Measurements from ENCODE around the gene CMC2. TPM values are rescaled to one million over a fixed set of nuclear protein-coding genes. Genes with fewer than 3 reads are reported as not detected.

The CMC2 gene
- total and polyA plus RNA-seq, 2 of the 8 experiments (the other 6 are each of a cell fraction or from before 2014, with no cell fraction given) = 66.6 to 116 TPM

DNA sequence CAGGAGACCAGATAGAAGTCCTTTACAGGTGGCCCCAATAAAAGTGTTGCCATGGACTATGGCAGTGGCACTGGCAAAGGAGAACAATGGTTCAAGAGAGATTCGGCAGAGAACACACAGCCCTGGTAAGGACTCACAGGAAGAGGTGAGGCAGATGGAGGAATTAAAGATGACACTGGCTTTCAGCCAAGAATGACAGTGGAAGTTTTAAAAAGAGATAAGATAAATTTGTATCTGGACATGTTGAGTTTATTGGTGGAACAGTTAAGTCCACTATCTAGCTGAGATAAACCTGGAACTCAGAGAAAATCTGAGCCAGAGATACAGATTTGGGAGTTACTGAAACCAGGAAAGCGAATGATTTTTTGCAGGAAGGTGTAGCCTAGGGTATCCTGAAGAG is 20.1 kb downstream of the CMC2 start:
- H3K27me3 ChIP-seq (replicated peaks in 1 of 4; ENCODE audit: control insufficient read depth in 3 of 4, extremely low read depth in 1 of 4, insufficient read depth in 3 of 4, low read length in 3 of 4) = peaks cover 0 to 4% (median 0%) of the 10 kb centered on the region in 4 experiments; a peak in 3 of 7 replicates
- H2BK15ac ChIP-seq (ENCODE audit: low read length) = no peak overlapping the region
- H2BK12ac ChIP-seq (ENCODE audit: low read depth, low read length) = no peak overlapping the region
- no peak overlapping the region for H3K4ac ChIP-seq (replicated peaks; ENCODE audit: insufficient read length, low read depth, low read length)
- no peak overlapping the region for H2BK120ac ChIP-seq (replicated peaks; ENCODE audit: low read depth, low read length)
- H4K5ac ChIP-seq (ENCODE audit: insufficient read length, low read depth, low read length) = no peak overlapping the region
- no peaks in the 10 kb centered on the region for H3K9me3 ChIP-seq (ENCODE audit: insufficient read depth in 2 of 2, low read depth in 1 of 2, low read length in 1 of 2)
- no peak overlapping the region for H4K91ac ChIP-seq (replicated peaks; ENCODE audit: insufficient read length, low read length)
- H3K23me2 ChIP-seq (ENCODE audit: low read depth, low read length) = no peaks in the 10 kb centered on the region
- H2BK20ac ChIP-seq (ENCODE audit: low read length) = no peak overlapping the region
- no peak overlapping the region for H3K23ac ChIP-seq (ENCODE audit: insufficient read length)
- no peak overlapping the region for H3K27ac ChIP-seq (ENCODE audit: low read depth, low read length)
- H3K14ac ChIP-seq (ENCODE audit: insufficient read length) = no peak overlapping the region
- WGBS, 2 experiments (ENCODE audit: extremely low coverage in 1 of 2, insufficient coverage in 1 of 2, insufficient read length in 1 of 2, insufficient replicate concordance in 2 of 2, low coverage in 1 of 2, low lambda C conversion rate in 2 of 2, missing lambda C conversion rate in 1 of 2) = 88% methylated on average over 2 of the region's 2 CpGs; no CpG with 5 or more reads in 1 of the 2 experiments
- no peak overlapping the region for H3K56ac ChIP-seq (replicated peaks; ENCODE audit: insufficient read length, low read depth, low read length)
- H3K4me3 ChIP-seq (ENCODE audit: extremely low read depth in 1 of 4, insufficient read depth in 2 of 4, low read depth in 3 of 4, low read length in 4 of 4) = no peak overlapping the region
- DNase-seq (ENCODE audit: low read depth in 1 of 2, low spot score in 2 of 2) (no peak), FAIRE-seq (no peak)
- H2AFZ ChIP-seq (ENCODE audit: low read length) = no peak overlapping the region
- H3K18ac ChIP-seq (ENCODE audit: extremely low read depth, low read length) = no peak overlapping the region
- peaks cover 17 to 18% of the 10 kb centered on the region in 2 experiments for H4K20me1 ChIP-seq (replicated peaks in 1 of 2; ENCODE audit: control insufficient read depth in 1 of 2, insufficient read depth in 2 of 2, low read length in 2 of 2)
- no peak overlapping the region for H2BK5ac ChIP-seq (ENCODE audit: low read depth, low read length)
- H3K36me3 ChIP-seq (ENCODE audit: control insufficient read depth in 2 of 4, insufficient read depth in 4 of 4, low read length in 3 of 4) = no peaks in the 10 kb centered on the region
- ChIA-PET POLR2A (ENCODE audit: partially characterized antibody) (interaction anchor here (1.1 kb wide), 1 partner anchor 55 kb away, joined by 3 read pairs; no protein-coding TSS in a partner anchor), CTCF (ENCODE audit: partially characterized antibody) (interaction anchor here (1.0 to 10.6 kb wide), 3 partner anchors 8 to 16 kb away, joined by 4 to 83 read pairs (median 21); no protein-coding TSS in a partner anchor)
- no peak overlapping the region; a peak in 1 of 4 replicates for H3K4me2 ChIP-seq (ENCODE audit: insufficient read depth in 1 of 2, low read depth in 2 of 2, low read length in 2 of 2)
- peaks cover 2% of the 10 kb centered on the region for H3K79me1 ChIP-seq (ENCODE audit: low read depth, low read length)
- H3K4me1 ChIP-seq (replicated peaks in 1 of 4; ENCODE audit: control insufficient read depth in 3 of 4, insufficient read depth in 4 of 4, low read length in 3 of 4) = peaks cover 0 to 9% (median 4%) of the 10 kb centered on the region in 4 experiments; a peak in 5 of 7 replicates
- no peak overlapping the region for H4K8ac ChIP-seq (ENCODE audit: extremely low read depth, insufficient read depth, low read length)
- H2AK5ac ChIP-seq (ENCODE audit: low read depth, low read length) = no peak overlapping the region
- H3K9ac ChIP-seq (replicated peaks in 1 of 4; ENCODE audit: extremely low read depth in 1 of 4, low read depth in 3 of 4, low read length in 3 of 4) = no peak overlapping the region
- peaks cover 0 to 14% of the 10 kb centered on the region in 2 experiments; a peak in 2 of 4 replicates for H3K79me2 ChIP-seq (ENCODE audit: control insufficient read depth in 1 of 2, insufficient read depth in 2 of 2, low read length in 2 of 2)
- TF ChIP-seq YY1 (IDR thresholded peaks at IDR 0.05; ENCODE audit: low read depth, low read length) = no peak
- TF ChIP-seq HDAC2 (IDR thresholded peaks at IDR 0.05; ENCODE audit: borderline replicate concordance in 1 of 2, low read depth in 2 of 2, low read length in 2 of 2) = no peak
- TF ChIP-seq, protein P1, sequence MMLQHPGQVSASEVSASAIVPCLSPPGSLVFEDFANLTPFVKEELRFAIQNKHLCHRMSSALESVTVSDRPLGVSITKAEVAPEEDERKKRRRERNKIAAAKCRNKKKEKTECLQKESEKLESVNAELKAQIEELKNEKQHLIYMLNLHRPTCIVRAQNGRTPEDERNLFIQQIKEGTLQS (IDR thresholded peaks at IDR 0.05; ENCODE audit: insufficient read depth, low read depth, low read length) = no peak
- no peak for TF ChIP-seq SRF (IDR thresholded peaks at IDR 0.05; ENCODE audit: low read depth, low read length)
